ENCODE measurements around the gene DAB2IP. TPM values are rescaled to one million over a fixed set of nuclear protein-coding genes. Genes with fewer than 3 reads are reported as not detected.

The DAB2IP gene
- total and polyA plus RNA-seq, 2 of the 4 experiments (the other 2 are of a cell fraction) = 5.6 to 17.2 TPM

- H3K4me2 ChIP-seq (ENCODE audit: low read depth, low read length) = no peak overlapping the region
- ATAC-seq (ENCODE audit: low read depth) = no peak
- no peaks in the 10 kb centered on the region; the same call in 1 of the 2 replicates for H3K9me1 ChIP-seq (ENCODE audit: insufficient read depth, low read length)
- in situ Hi-C loops (cut with MboI; ENCODE audit: low sequenced_read_pairs) (no loop called here), intact Hi-C loops (cut with micrococcal nuclease) (no loop called here), dilution Hi-C loops (cut with HindIII; ENCODE audit: low sequenced_read_pairs, unreplicated experiment) (no loop called here)
- H3K56ac ChIP-seq (ENCODE audit: extremely low read depth, insufficient read depth, low read length) = no peak overlapping the region
- H2AK9ac ChIP-seq (replicated peaks; ENCODE audit: low read depth, low read length, poor library complexity) = no peak overlapping the region
- H2BK15ac ChIP-seq (ENCODE audit: low read depth, low read length) = no peak overlapping the region
- no peak overlapping the region for H2AK5ac ChIP-seq (ENCODE audit: low read depth, low read length)
- H3K4ac ChIP-seq (ENCODE audit: low read depth, low read length) = no peak overlapping the region
- no peak overlapping the region for H4K91ac ChIP-seq (ENCODE audit: insufficient read depth, low read depth, low read length)
- no peak overlapping the region for H4K5ac ChIP-seq (ENCODE audit: low read depth, low read length)
- no peak overlapping the region for H3K4me3 ChIP-seq (ENCODE audit: insufficient read depth, low read depth, low read length)
- H3K9ac ChIP-seq (ENCODE audit: low read depth, low read length) = no peak overlapping the region
- no peak overlapping the region for H2BK5ac ChIP-seq (ENCODE audit: low read depth, low read length, poor library complexity, severe bottlenecking)
- no peak overlapping the region for H2BK120ac ChIP-seq (ENCODE audit: low read depth, low read length)
- TF ChIP-seq NFE2L2 (IDR thresholded peaks at IDR 0.05; ENCODE audit: low read depth, low read length) (no peak), MAZ (IDR thresholded peaks at IDR 0.05; ENCODE audit: borderline replicate concordance, low read depth, low read length) (no peak), CTCF (conservative IDR thresholded peaks at IDR 0.05; ENCODE audit: low read depth, low read length) (no peak), CHD1 (IDR thresholded peaks at IDR 0.05; ENCODE audit: low read depth, low read length) (no peak), MXI1 (IDR thresholded peaks at IDR 0.05; ENCODE audit: borderline replicate concordance, low read depth, low read length) (no peak), CEBPB (IDR thresholded peaks at IDR 0.05; ENCODE audit: low read depth, low read length) (no peak), MAFK (IDR thresholded peaks at IDR 0.05; ENCODE audit: low read depth, low read length) (no peak), ELK1 (IDR thresholded peaks at IDR 0.05; ENCODE audit: borderline replicate concordance, low read depth, low read length) (no peak), RCOR1 (IDR thresholded peaks at IDR 0.05; ENCODE audit: insufficient replicate concordance, low read length) (no peak), USF2 (IDR thresholded peaks at IDR 0.05; ENCODE audit: low read depth, low read length) (no peak), RAD21 (IDR thresholded peaks at IDR 0.05; ENCODE audit: low read length) (no peak), SMC3 (IDR thresholded peaks at IDR 0.05; ENCODE audit: low read depth, low read length) (no peak)
- WGBS, 2 experiments (ENCODE audit: extremely low coverage in 2 of 2, insufficient read length in 1 of 2) = no CpG with 5 or more reads among the region's 5 CpGs
- H4K20me1 ChIP-seq (ENCODE audit: insufficient read depth, low read length) = no peaks in the 10 kb centered on the region
- H3K18ac ChIP-seq (ENCODE audit: low read depth, low read length) = no peak overlapping the region
- no peaks in the 10 kb centered on the region for H3K9me3 ChIP-seq (ENCODE audit: control insufficient read depth, insufficient read depth, low read length)
- H3K79me1 ChIP-seq (ENCODE audit: low read depth in 1 of 2, low read length in 2 of 2) = no peaks in the 10 kb centered on the region
- H2BK20ac ChIP-seq (ENCODE audit: low read depth, low read length) = no peak overlapping the region
- BruUV-seq (replicated peaks) = no TSS peak
- no peak overlapping the region for H3K14ac ChIP-seq (replicated peaks; ENCODE audit: low read depth, low read length)
- H3K4me1 ChIP-seq (ENCODE audit: control insufficient read depth, insufficient read depth, low read length) = peaks cover 11% of the 10 kb centered on the region
- H3K36me3 ChIP-seq (ENCODE audit: control insufficient read depth, insufficient read depth, low read length) = no peaks in the 10 kb centered on the region
- POLR2A ChIA-PET (ENCODE audit: unreplicated experiment) = no interaction called here
- no peak overlapping the region for H2AFZ ChIP-seq (replicated peaks; ENCODE audit: low read length, poor library complexity)
- no peak overlapping the region for H3K23ac ChIP-seq (ENCODE audit: low read depth, low read length)
- no peak overlapping the region for H3K27ac ChIP-seq (ENCODE audit: insufficient read depth, low read length)
- CTCF ChIA-PET = no interaction called here
- H3K27me3 ChIP-seq (ENCODE audit: control insufficient read depth, insufficient read depth, low read length) = peaks cover 4% of the 10 kb centered on the region; the same call in 1 of the 2 replicates
- no peak for DNase-seq
- no peak overlapping the region for H4K8ac ChIP-seq (ENCODE audit: low read depth in 2 of 2, low read length in 2 of 2)
Measured at GRCh38 chr9:121821326-121821725, 169.9 kb downstream of the DAB2IP start.
